PFSK-1 (cell line): ENCODE results near the gene PALM2AKAP2.

ENCODE experiments used
- POLR2AphosphoS5 ChIP-seq: IDR thresholded peaks from 2 replicates; pipeline ENCODE4 v1.6.1; 2012; ENCODE audit warnings: low read depth, mild to moderate bottlenecking, control low read depth, low read length, moderate library complexity
- SIN3A ChIP-seq: IDR thresholded peaks from 2 replicates; pipeline ENCODE4 v1.6.1; 2012; ENCODE audit warnings: mild to moderate bottlenecking, low read length, moderate library complexity, borderline replicate concordance; ENCODE audit not compliant: insufficient read depth

DNA sequence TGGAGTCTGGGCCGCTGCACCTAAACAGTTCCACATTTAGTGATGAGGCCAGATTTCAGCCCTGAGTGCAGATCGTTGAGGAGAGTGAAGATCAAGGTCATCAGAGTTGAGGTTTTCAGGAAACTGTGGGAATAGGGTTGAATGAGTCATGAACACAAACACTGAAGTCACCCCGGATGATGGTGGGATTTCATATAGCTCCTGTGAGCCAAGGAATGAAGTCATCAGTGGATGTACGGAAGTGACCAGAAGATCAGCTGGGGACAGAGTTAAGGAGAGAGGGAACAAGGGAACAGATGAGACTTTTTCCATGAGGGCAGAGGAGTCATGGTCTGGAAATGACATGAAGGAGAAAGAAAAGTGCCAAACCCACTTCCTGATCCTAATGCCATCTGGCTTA is 36.5 kb downstream of the PALM2AKAP2 start:
- TF ChIP-seq POLR2AphosphoS5 (no peak), SIN3A (peak; percentile 74; the same call in 1 of the 2 replicates)
